Liver (tissue), 9 donors: ENCODE data around the gene DDX42. TPM values are rescaled to one million over a fixed set of nuclear protein-coding genes. Genes with fewer than 3 reads are reported as not detected.

Experiments used
- DNase-seq: peaks from one replicate; pipeline ENCODE4 v3.0.0-alpha.2; 2017; ENCODE audit warnings: low spot score
- H3K27ac ChIP-seq, 2 donors: one replicate each; pipeline ENCODE4 v1.7.0; 2013; ENCODE audit warnings: inconsistent platforms in 2 of 2, low read length in 2 of 2, control low read depth in 1 of 2, low read depth in 1 of 2, mild to moderate bottlenecking in 1 of 2
- H3K27me3 ChIP-seq, 4 donors: one replicate each; pipeline versions ENCODE4 v1.6.1 to v1.7.0; 2013; ENCODE audit warnings: low read length in 3 of 4, inconsistent platforms in 1 of 4, mild to moderate bottlenecking in 1 of 4, moderate library complexity in 1 of 4; ENCODE audit not compliant: control insufficient read depth in 4 of 4, insufficient read depth in 4 of 4
- H3K36me3 ChIP-seq, 4 donors: one replicate each; pipeline versions ENCODE4 v1.6.1 to v1.7.0; 2013; ENCODE audit warnings: low read length in 3 of 4, mild to moderate bottlenecking in 3 of 4, low read depth in 1 of 4, moderate library complexity in 1 of 4; ENCODE audit not compliant: control insufficient read depth in 4 of 4, insufficient read depth in 3 of 4
- H3K4me1 ChIP-seq, 4 donors: one replicate each; pipeline versions ENCODE4 v1.6.1 to v1.7.0; 2013; ENCODE audit warnings: low read length in 3 of 4, mild to moderate bottlenecking in 3 of 4, moderate library complexity in 1 of 4; ENCODE audit not compliant: control insufficient read depth in 4 of 4, insufficient read depth in 4 of 4
- H3K4me3 ChIP-seq, 3 donors: one replicate each; pipeline versions ENCODE4 v1.6.1 to v1.7.0; 2013; ENCODE audit warnings: low read length in 3 of 3, control low read depth in 1 of 3, low read depth in 1 of 3, mild to moderate bottlenecking in 1 of 3
- H3K9ac ChIP-seq, 2 donors: one replicate each; pipeline ENCODE4 v1.7.0; 2013; ENCODE audit warnings: low read length in 2 of 2, mild to moderate bottlenecking in 2 of 2, moderate library complexity in 2 of 2, control low read depth in 1 of 2, low read depth in 1 of 2
- H3K9me3 ChIP-seq, 4 donors: one replicate each; pipeline versions ENCODE4 v1.6.1 to v1.7.0; 2013; ENCODE audit warnings: low read length in 3 of 4; ENCODE audit not compliant: control insufficient read depth in 4 of 4
- EGR1 ChIP-seq, 2 donors: IDR thresholded peaks; 2 replicates each; pipeline ENCODE4 v1.6.1; 2016 to 2018; ENCODE audit warnings: antibody characterized with exemption in 2 of 2, low read depth in 2 of 2
- FOXA1 ChIP-seq: IDR thresholded peaks from 2 replicates; pipeline ENCODE4 v1.6.1; 2016; ENCODE audit warnings: antibody characterized with exemption
- HNF4A ChIP-seq, 2 donors: conservative IDR thresholded peaks; 2 replicates each; pipeline ENCODE4 v1.6.1; 2016; ENCODE audit warnings: antibody characterized with exemption in 2 of 2, mild to moderate bottlenecking in 2 of 2
- HNF4G ChIP-seq: IDR thresholded peaks from 2 replicates; pipeline ENCODE4 v1.6.1; 2016; ENCODE audit warnings: antibody characterized with exemption
- JUND ChIP-seq, 2 donors: IDR thresholded peaks; 2 replicates each; pipeline ENCODE4 v1.6.1; 2016; ENCODE audit warnings: antibody characterized with exemption in 2 of 2
- MAX ChIP-seq: IDR thresholded peaks from 2 replicates; pipeline ENCODE4 v1.6.1; 2016; ENCODE audit warnings: antibody characterized with exemption
- NR2F2 ChIP-seq: IDR thresholded peaks from 2 replicates; pipeline ENCODE4 v1.6.1; 2016; ENCODE audit warnings: antibody characterized with exemption
- RAD21 ChIP-seq, 2 donors: IDR thresholded peaks; 2 replicates each; pipeline ENCODE4 v1.6.1; 2016; ENCODE audit warnings: antibody characterized with exemption in 2 of 2, mild to moderate bottlenecking in 2 of 2
- REST ChIP-seq: IDR thresholded peaks from 2 replicates; pipeline ENCODE4 v1.6.1; 2016; ENCODE audit warnings: antibody characterized with exemption, mild to moderate bottlenecking
- TAF1 ChIP-seq: conservative IDR thresholded peaks from 2 replicates; pipeline ENCODE4 v1.6.1; 2016; ENCODE audit warnings: antibody characterized with exemption, mild to moderate bottlenecking
- YY1 ChIP-seq: IDR thresholded peaks from 2 replicates; pipeline ENCODE4 v1.6.1; 2016; ENCODE audit warnings: antibody characterized with exemption, mild to moderate bottlenecking
- WGBS: extraction: QIAGEN DNeasy Blood & Tissue Kit; methylation state at CpG from one replicate; pipeline ENCODE4 v1.1.7; 2013; 5-methylcytosine and 5-hydroxymethylcytosine counted together
- polyA plus RNA-seq, 2 donors: library from polyadenylated mRNA; stranded (reverse) in 1 of 2; unstranded in 1 of 2; fragments of 200-250 nt in 1 of 2; fragments of >200 nt in 1 of 2; fragmentation: Nextera tagmentation in 1 of 2; extraction: Ambion mirVana in 1 of 2; gene quantifications; one replicate each; pipeline versions ENCODE4 v1.2.1 to v1.2.3, GENCODE V29; 2013 to 2015
- total RNA-seq, 2 donors: library from RNA; depleted of rRNA; stranded (reverse); fragments of >200 nt; gene quantifications; one replicate each; pipeline ENCODE4 v1.2.3, GENCODE V29; 2014
- TF ChIP-seq, protein P1 (sequence below): fragments of 150-350 bp; IDR thresholded peaks from 2 replicates; pipeline ENCODE4 v1.5.1; 2017; ENCODE audit warnings: improper control_type of control experiment, low read depth, low read length; ENCODE audit not compliant: missing input control
- donor health status: healthy.
- donor health status: healthy.
- donor health status: healthy.
- donor health status: healthy.
- donor health status: healthy.

DDX42 gene
- total and polyA plus RNA-seq, 4 donors: 15.0 to 64.2 (median 29.9) TPM

- H3K9me3 ChIP-seq: no peaks in the 10 kb centered on the region
- H3K27ac ChIP-seq: no peak overlapping the region
- no peak overlapping the region for H3K4me3 ChIP-seq
- H3K27me3 ChIP-seq: no peaks in the 10 kb centered on the region
- DNase-seq: no peak
- TF ChIP-seq TAF1 (no peak), YY1 (no peak)
- WGBS: 88% methylated on average over 15 of the region's 15 CpGs
- no peak overlapping the region for H3K9ac ChIP-seq
- peaks cover 27 to 59% (median 53%) of the 10 kb centered on the region in 4 donors for H3K36me3 ChIP-seq
- peaks cover 0 to 23% (median 15%) of the 10 kb centered on the region in 4 donors for H3K4me1 ChIP-seq
These were observed 57.0 kb downstream of the DDX42 start for GRCh38 chr17:63830904-63831491.

DNA sequence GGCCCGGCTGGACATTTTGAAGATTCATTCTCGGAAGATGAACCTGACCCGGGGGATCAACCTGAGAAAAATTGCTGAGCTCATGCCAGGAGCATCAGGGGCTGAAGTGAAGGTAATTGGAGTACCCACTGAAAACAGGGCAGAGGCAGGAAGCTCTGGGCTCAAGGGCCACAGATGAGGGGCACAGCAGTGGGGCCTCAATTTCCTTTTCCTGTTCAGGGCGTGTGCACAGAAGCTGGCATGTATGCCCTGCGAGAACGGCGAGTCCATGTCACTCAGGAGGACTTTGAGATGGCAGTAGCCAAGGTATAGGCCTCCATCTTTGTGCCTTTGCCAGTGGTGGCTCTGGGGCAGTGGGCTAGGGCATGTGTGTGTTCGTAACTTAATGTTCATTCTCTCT is 57.5 kb downstream of the DDX42 start:
- no peak overlapping the region for H3K27ac ChIP-seq
- DNase-seq: no peak
- H3K9me3 ChIP-seq: no peaks in the 10 kb centered on the region
- WGBS: 81% methylated on average over 8 of the region's 8 CpGs
- H3K27me3 ChIP-seq: no peaks in the 10 kb centered on the region
- peaks cover 0 to 18% (median 10%) of the 10 kb centered on the region in 4 donors for H3K4me1 ChIP-seq
- H3K4me3 ChIP-seq: no peak overlapping the region
- TF ChIP-seq HNF4G (no peak), EGR1 (IDR thresholded peaks at IDR 0.05; ENCODE audit: low read depth in 2 of 2) (no peak)
- H3K9ac ChIP-seq: no peak overlapping the region
- H3K36me3 ChIP-seq: peaks cover 27 to 63% (median 55%) of the 10 kb centered on the region in 4 donors

DNA sequence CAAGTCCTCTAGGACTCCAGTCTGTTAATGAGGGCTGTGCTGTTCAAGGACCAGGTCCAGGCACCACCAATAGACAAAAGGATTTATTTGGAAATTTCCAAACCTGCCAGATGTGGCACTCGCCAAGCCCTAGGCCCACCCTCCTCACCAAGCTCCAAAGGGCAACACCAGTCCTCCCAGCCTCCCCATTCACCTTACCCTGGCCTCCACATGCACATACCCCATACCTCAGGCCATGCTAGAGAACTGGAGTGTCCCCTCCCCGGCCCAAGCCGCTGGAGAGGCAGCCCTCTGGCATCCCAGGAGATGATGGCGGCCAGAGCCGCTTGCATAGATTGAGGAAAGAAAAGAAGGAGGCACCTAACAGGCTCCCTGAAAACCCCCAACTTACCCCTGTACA is 58.0 kb downstream of the DDX42 start:
- DNase-seq: no peak
- Histone ChIP-seq H3K9me3 (no peaks in the 10 kb centered on the region), H3K4me1 (peaks cover 0 to 16% (median 9%) of the 10 kb centered on the region in 4 donors), H3K9ac (no peak overlapping the region), H3K4me3 (no peak overlapping the region), H3K27me3 (no peaks in the 10 kb centered on the region), H3K27ac (no peak overlapping the region), H3K36me3 (peaks cover 27 to 68% (median 58%) of the 10 kb centered on the region in 4 donors)
- 87% methylated on average over 5 of the region's 5 CpGs for WGBS
- no peak for TF ChIP-seq EGR1 (IDR thresholded peaks at IDR 0.05; ENCODE audit: low read depth in 2 of 2)
- TF ChIP-seq JUND (IDR thresholded peaks at IDR 0.05): no peak
- TF ChIP-seq FOXA1: no peak
- TF ChIP-seq REST: no peak
- TF ChIP-seq TAF1: no peak
- no peak for TF ChIP-seq HNF4G
- TF ChIP-seq MAX: no peak
- TF ChIP-seq RAD21 (IDR thresholded peaks at IDR 0.05): no peak
- no peak for TF ChIP-seq NR2F2
- TF ChIP-seq HNF4A (conservative IDR thresholded peaks at IDR 0.05): no peak
- TF ChIP-seq, protein P1, sequence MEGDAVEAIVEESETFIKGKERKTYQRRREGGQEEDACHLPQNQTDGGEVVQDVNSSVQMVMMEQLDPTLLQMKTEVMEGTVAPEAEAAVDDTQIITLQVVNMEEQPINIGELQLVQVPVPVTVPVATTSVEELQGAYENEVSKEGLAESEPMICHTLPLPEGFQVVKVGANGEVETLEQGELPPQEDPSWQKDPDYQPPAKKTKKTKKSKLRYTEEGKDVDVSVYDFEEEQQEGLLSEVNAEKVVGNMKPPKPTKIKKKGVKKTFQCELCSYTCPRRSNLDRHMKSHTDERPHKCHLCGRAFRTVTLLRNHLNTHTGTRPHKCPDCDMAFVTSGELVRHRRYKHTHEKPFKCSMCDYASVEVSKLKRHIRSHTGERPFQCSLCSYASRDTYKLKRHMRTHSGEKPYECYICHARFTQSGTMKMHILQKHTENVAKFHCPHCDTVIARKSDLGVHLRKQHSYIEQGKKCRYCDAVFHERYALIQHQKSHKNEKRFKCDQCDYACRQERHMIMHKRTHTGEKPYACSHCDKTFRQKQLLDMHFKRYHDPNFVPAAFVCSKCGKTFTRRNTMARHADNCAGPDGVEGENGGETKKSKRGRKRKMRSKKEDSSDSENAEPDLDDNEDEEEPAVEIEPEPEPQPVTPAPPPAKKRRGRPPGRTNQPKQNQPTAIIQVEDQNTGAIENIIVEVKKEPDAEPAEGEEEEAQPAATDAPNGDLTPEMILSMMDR: no peak
